ENCODE results near the gene AKNA.

Gene AKNA

DNA sequence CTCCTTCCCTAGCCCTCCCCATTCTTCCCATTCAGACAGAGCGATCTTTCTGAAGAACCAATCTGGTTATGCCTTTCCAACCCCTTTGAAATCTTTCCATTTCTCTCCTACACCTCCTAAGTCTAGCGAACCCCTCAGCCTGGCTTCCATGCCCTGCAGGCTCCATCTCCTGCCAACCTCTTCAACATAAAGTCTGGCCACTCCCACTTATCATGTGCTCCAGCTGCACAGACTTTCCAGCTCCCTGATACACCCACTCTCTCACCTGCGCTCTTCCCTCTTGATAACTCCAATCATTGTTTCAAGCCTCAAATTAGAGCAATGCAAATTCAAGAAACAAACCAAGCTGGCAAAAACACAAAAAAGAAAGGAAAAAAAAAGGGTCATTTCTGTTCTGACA is 68.6 kb downstream of the AKNA start:
- no peak for DNase-seq (ENCODE audit: low read depth)

GRCh38 chr9:114318416-114318815 is 69.4 kb downstream of the AKNA start:
- no peak for DNase-seq (ENCODE audit: low read depth)

DNA sequence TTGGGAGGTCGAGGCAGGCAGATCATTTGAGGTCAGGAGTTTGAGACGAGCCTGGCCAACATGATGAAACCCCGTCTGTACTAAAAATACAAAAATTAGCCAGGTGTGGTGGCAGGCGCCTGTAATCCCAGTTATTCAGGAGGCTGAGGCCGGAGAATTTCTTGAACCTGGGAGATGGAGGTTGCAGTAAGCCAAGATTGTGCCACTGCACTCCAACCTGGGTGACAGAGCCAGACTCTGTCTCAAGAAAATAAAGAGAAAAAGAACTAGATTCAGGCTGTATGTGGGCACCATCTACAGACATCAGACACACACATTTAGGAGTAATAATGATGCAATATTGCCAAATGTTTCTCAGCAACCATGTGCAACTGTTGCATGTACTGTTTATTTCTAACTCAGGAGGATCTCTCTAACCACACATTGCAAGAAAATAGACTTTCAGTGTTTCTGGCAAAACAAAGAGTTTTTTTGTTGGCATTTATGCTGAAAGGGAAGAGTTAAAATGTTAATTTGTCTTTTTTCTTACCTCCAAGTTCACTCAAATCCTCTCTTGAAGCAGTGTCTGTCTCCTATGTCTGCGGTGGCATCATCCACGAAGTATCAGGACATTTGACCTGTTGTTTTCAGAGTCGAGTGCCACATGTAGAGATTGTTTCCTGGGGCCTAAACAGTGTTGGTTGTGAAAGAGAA is 70.0 kb downstream of the AKNA start:
- no peak for DNase-seq (ENCODE audit: low read depth)

DNA sequence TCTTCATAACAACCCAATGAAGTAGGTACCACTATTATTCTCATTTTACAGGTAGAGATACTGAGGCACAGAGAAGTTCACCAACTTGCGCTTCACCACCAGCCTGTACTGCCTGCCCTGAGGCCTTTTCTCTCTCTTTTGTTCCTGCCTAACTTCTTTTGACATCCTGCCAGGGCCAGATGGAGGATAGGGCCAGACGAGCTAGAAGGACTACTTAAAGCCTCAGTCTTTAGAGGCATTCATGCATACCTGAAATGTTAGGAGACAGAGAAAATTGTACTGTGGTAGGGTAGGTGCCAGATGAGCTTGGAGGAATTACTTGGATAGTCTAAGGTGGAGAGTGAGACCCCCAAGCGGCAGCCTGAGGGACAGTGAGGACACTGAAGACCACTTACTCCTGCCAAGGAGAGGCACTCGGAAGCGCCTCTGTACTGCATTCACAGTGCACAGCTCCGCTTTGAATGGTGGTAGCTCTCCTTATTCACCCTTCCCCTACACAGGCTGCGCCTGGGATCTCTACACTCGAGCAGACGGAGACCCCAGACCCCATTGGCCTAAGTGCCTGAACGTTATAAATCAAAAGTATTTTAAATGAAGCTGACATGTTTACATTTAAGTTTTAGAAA is 71.1 kb downstream of the AKNA start:
- no peak for DNase-seq (ENCODE audit: low read depth)

GRCh38 chr9:114315723-114316363 is 71.9 kb downstream of the AKNA start:
- no peak for DNase-seq (ENCODE audit: low read depth)

- no peak for DNase-seq (ENCODE audit: low read depth)
Observed at GRCh38 chr9:114314881-114315722, 72.7 kb downstream of the AKNA start.

- DNase-seq (ENCODE audit: low read depth): no peak
Observed at GRCh38 chr9:114314256-114314867, 73.4 kb downstream of the AKNA start.

- DNase-seq (ENCODE audit: low read depth): no peak
Observed at GRCh38 chr9:114313186-114313585, 74.6 kb downstream of the AKNA start.

DNA sequence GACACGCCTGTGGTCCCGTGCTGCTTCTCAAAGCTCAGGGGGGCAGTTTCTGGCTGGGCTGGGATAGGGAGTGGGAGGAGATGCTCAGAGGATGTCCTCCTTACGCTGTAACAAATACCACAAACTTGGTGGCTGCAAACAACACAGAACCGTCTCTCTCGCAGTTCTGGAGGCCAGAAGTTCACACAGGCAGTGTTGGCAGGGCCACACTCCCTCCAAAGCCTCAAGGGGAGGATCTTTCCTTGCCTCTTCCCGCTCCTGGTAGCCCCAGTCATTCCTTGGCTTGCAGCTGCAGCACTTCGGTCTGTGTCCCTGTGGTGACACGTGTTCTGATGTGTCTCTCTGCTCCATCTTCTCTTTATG is 75.3 kb downstream of the AKNA start:
- no peak for DNase-seq (ENCODE audit: low read depth)

DNA sequence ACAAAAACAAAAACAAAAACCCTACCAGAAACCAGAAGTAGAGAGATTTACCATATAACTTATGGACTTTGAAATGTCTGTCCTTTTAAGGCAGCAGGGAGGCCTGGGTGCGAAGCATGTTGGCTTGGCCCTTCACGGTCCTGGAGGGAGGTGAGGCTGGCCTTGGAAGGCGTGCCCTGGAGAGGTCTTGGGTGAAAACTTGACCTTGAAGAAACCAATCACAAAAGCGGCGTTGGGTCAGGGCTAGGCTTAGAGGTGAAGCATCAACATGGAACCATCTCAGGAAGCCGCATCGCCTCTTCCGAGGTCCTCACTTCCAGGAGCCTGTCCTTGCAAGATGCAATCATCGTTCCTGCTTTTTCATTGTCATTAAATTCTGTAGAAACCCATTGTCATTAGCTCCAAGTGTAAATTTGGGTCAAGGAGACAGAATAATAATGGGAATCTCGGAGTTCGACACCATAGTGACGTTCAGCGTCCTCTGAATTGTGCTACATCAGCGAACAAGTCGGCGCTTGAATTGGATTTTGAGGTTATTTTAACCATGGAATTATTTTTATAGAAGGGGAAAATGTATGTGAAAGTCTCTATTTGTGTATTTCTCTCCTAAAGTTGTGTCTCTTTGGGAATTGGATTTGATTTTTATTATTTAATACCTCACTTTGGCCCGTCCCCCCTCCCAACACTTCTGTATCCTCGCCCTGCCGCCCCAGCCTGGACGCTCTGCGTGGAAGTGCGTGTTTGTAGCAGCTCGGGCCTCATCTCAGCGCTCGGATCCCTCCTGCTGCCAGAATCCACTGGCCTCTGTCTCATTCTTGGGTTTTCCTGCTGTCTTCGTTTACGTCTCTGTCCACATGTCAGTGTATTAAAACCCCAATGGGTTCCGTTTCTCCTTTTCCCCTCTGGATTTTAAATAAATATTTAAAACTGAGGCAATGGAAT is 75.9 kb downstream of the AKNA start:
- DNase-seq (ENCODE audit: low read depth): no peak

DNA sequence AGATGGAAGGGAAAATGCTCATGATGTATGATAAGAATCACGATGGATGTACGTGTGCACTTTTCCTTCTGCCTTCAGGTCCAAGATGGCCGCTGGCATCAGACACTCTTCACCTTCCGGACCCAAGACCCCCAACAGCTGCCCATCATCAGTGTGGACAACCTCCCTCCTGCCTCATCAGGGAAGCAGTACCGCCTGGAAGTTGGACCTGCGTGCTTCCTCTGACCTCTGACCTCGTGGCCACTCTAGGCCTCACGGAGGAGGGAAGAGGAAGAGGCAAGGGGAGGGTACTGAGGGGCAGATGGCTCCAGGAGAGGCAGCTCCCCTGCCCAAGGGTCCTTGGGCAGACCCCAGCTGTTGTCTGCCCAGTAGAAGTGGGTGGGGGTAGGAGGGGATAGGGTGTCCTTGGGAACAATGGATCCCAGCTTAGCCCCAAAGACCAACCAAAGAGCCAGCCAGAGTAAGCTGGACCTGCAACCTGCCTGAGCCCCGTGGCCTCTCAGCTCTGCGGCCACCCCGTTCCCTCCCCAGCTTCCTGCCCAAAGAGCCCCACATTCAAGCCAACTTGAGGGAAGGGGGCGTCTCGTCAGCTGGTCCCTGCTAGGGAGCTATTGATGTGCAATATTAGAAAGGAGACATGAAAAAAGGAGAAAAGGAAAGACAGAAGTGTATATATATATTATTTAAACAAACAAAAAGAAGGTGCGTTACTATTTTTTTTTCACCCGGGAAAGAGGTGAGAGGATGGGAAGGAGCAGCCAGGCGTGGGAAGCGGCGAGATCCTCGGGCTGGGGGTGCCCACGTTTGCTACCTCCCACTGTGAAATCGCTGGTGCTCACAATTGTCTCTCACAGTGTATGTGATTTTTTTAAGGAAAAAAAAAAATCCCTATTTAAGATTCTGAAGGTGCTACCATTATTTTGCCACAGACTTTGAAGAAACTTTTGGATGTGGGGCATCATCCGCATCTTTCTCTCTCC is 77.0 kb downstream of the AKNA start:
- no peak for DNase-seq (ENCODE audit: low read depth)

DNA sequence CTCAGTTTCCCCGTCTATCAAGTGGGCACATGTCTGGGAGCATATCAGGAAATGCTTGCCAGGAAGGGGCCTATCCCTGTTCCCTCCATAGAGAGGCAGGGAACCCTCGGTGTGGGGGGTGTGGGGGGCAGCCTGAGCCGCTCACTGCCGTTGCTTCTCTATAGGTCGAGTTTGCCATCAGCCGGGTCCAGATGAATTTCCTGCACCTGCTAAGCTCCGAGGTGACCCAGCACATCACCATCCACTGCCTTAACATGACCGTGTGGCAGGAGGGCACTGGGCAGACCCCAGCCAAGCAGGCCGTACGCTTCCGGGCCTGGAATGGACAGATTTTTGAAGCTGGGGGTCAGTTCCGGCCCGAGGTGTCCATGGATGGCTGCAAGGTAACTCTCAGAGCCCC is 78.7 kb downstream of the AKNA start:
- no peak for DNase-seq (ENCODE audit: low read depth)

- no peak for DNase-seq (ENCODE audit: low read depth)
Observed at GRCh38 chr9:114308361-114308950, 79.3 kb downstream of the AKNA start.

- DNase-seq (ENCODE audit: low read depth): no peak
Observed at GRCh38 chr9:114307899-114308267, 79.9 kb downstream of the AKNA start.

DNA sequence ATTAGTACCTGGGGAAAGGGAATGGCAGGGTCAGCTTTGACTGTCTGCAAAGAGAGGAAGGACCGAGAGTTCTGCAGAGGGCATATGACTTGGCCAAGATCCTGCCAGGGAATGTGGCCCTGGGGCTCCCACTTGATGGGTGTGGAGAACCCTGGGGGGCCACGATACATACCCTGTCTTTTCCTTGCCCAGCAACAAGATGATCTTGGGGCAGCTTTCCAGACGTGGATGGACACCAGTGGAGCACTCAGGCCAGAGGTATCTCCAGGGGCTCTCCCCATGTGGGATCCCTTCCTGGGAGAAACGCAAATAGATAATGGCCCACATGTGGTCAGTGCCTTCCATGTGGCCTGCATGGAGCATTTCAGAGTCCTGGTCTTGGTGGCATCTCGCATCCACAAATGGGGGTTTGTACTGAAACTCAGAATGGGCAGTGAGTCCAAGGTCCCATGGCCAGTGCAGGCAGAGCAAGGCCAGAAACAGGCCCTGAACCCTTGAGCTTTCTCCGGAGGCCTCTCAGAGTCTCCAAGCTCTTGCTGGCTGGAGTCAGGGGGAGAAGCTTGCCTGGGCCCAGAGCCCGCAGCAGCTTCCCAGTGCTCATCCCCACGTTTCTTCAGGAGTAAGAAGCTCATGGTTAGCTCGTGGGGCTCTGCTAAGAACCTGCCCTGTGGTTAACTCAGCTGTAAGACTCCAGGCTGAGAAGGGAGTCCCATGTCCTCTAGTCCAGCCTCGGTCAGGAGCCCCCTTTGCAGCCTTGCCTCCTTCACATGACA is 83.2 kb downstream of the AKNA start:
- no peak for DNase-seq (ENCODE audit: low read depth)

- no peak for DNase-seq (ENCODE audit: low read depth)
Observed at GRCh38 chr9:114303977-114304376, 83.8 kb downstream of the AKNA start.

DNA sequence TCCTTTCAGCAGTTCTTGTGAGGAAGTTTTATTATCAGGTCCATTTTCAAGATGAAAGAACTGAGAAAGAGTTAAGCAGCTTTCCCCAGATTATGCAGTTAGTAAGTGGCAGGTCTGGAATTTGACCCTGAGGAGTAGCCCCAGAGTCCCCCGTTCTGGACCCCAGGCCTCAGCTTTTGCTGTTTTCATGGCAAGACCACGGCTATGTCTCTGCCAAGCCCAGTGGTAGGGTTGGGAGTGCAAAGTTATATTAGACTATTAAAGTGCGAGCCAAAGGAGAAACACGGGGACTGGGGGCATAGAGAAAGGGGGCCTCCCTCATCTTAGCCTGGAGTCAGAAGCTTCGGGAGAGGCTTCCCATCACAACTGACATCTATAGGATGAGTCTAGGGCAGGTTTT is 84.2 kb downstream of the AKNA start:
- no peak for DNase-seq (ENCODE audit: low read depth)

DNA sequence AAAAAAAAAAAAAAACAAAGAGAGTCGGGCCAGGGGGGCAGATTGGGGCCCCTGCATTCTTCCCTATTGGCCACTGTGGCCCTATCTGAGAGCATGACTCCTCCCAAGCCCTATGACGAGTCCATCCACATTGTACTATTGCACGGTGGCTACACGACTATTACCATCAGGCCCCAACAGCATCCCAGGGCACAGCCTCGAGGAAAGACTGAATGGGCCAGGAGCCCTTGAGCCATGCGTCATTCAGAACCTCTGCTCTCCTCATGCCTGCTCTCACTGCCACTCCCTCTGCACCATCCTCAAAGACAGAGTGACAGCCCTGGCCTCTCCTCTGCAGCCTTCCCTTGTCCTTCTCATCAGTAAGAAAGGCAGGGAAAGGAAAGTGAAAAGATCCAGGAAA is 85.1 kb downstream of the AKNA start:
- DNase-seq (ENCODE audit: low read depth): no peak

Data from non-pigmented ciliary epithelial cell (primary cell).